ENCODE results near the gene TNF. TPM values are rescaled to one million over a fixed set of nuclear protein-coding genes. Genes with fewer than 3 reads are reported as not detected.

TNF gene
- polyA plus RNA-seq, 1 of the 3 experiments (the other 2 are of a cell fraction): not detected

DNA sequence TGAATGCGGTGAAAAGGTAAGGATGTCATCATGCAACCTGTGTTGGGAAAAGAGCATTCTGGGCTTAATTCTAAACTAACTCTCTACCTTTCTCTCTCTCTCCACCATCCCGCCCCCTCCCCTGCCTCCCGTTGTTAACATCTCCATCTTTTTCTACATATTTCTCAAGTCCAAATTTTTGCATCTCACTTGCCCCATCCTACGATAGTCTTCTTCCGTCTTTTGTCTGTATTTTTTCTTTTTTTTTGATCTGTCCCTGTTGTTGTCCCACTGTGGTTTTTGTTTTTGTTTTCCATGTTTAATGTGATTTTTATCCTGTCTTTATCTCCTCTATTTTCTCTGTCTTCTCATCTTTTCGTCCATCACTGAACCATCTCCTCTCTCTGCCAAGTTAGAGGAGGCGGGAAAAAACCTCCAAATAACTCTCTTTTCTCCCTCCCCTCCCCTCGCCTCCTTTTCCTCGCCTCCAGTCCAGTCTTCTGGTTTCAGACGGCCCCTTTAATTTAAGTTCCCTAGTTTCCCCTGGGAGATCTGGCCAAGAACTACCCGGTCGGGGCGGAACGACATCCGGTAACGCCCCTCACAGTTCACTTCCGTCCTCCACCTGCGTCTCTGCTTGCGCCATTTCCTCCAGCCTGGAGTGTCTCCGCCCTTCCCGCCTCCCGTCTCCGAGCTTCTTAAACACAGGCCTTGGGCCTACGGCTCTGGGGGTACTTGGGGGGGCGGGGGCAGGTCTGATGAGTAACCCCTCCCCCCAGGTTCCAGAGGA, 28.2 kb upstream of the TNF start, which contains the start of gene NFKBIL1 (continued):
- no peak for TF ChIP-seq RFX5 (IDR thresholded peaks at IDR 0.05; ENCODE audit: low read length)
- no peak for TF ChIP-seq RAD21 (IDR thresholded peaks at IDR 0.05; ENCODE audit: low read length)
- no peak for TF ChIP-seq EZH2phosphoT487 (IDR thresholded peaks at IDR 0.05; ENCODE audit: borderline replicate concordance, low read depth)
- TF ChIP-seq POLR2AphosphoS5 (IDR thresholded peaks at IDR 0.05; ENCODE audit: low read depth, low read length): peak; percentile 70
- no peak for TF ChIP-seq TEAD4 (IDR thresholded peaks at IDR 0.05; ENCODE audit: borderline replicate concordance, insufficient read depth)
- peak; percentile 56; the same call in 1 of the 2 replicates for TF ChIP-seq YY1 (IDR thresholded peaks at IDR 0.05; ENCODE audit: low read depth)
- TF ChIP-seq TCF12 (IDR thresholded peaks at IDR 0.05): no peak; the same call in 1 of the 2 replicates
- TF ChIP-seq FOXJ3 (CRISPR knock-in tag; IDR thresholded peaks at IDR 0.05): no peak
- peak; percentile 86 for TF ChIP-seq MAX (IDR thresholded peaks at IDR 0.05; ENCODE audit: low read depth)
- no peak for TF ChIP-seq RXRA (IDR thresholded peaks at IDR 0.05; ENCODE audit: borderline replicate concordance, low read depth)
- TF ChIP-seq, protein P1, sequence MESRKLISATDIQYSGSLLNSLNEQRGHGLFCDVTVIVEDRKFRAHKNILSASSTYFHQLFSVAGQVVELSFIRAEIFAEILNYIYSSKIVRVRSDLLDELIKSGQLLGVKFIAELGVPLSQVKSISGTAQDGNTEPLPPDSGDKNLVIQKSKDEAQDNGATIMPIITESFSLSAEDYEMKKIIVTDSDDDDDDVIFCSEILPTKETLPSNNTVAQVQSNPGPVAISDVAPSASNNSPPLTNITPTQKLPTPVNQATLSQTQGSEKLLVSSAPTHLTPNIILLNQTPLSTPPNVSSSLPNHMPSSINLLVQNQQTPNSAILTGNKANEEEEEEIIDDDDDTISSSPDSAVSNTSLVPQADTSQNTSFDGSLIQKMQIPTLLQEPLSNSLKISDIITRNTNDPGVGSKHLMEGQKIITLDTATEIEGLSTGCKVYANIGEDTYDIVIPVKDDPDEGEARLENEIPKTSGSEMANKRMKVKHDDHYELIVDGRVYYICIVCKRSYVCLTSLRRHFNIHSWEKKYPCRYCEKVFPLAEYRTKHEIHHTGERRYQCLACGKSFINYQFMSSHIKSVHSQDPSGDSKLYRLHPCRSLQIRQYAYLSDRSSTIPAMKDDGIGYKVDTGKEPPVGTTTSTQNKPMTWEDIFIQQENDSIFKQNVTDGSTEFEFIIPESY (IDR thresholded peaks at IDR 0.05; ENCODE audit: borderline replicate concordance, low read depth): no peak
- peak; percentile 71; the same call in 1 of the 2 replicates for TF ChIP-seq TAF1 (IDR thresholded peaks at IDR 0.05; ENCODE audit: borderline replicate concordance, low read depth, low read length)
- TF ChIP-seq REST (IDR thresholded peaks at IDR 0.05; ENCODE audit: low read depth, low read length): 0 out of 2 replicates have a peak, but pooled peaks have one; percentile 49
- TF ChIP-seq USF2 (IDR thresholded peaks at IDR 0.05; ENCODE audit: borderline replicate concordance, low read depth, low read length): no peak
- peak; percentile 78 for TF ChIP-seq RCOR1 (IDR thresholded peaks at IDR 0.05; ENCODE audit: low read length)
